ENCODE results near the gene SLC13A5. TPM values are rescaled to one million over a fixed set of nuclear protein-coding genes. Genes with fewer than 3 reads are reported as not detected.

The SLC13A5 gene
- total and polyA plus RNA-seq, 10 of the 15 experiments (the other 5 are each of a cell fraction or from before 2014, with no cell fraction given): 0.23 TPM; not detected in 9

DNA sequence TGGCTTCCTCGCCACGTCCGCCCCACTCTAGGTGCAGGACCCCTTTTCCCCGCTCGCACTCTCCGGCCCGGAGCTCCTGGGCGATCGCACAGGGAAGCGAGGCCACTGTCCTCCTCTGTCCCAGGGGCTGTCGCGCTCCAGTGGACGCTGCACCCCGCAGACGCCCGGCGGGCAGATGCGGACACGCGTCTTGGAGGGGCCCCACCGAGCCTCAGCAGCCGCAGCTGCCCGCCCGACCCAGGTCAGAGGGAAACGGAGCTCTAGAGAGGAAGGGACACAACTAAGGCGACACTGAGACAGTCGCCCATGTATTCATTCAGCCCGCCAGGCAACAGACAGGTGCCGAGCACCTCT is 726 bp upstream of the SLC13A5 start:
- H3K4me3 ChIP-seq: no peak overlapping the region
- BruUV-seq (replicated peaks): no TSS peak
- DNase-seq (ENCODE audit: low read depth, low spot score) (no peak), FAIRE-seq (no peak), ATAC-seq (no peak)
- 38% methylated on average over 19 of the region's 29 CpGs for WGBS (ENCODE audit: insufficient coverage, insufficient replicate concordance, low lambda C conversion rate, missing lambda C conversion rate)
- no peaks in the 10 kb centered on the region for H3K4me1 ChIP-seq (ENCODE audit: control insufficient read depth, insufficient read depth, low read length)
- in situ Hi-C loops (cut with MboI) (no loop called here), intact Hi-C loops (cut with micrococcal nuclease; ENCODE audit: unreplicated experiment) (no loop called here)
- H4K20me1 ChIP-seq (ENCODE audit: control insufficient read depth, insufficient read depth): no peaks in the 10 kb centered on the region
- no peak overlapping the region for H3K4me2 ChIP-seq (ENCODE audit: control insufficient read depth, insufficient read depth)
- TF ChIP-seq, protein P1, sequence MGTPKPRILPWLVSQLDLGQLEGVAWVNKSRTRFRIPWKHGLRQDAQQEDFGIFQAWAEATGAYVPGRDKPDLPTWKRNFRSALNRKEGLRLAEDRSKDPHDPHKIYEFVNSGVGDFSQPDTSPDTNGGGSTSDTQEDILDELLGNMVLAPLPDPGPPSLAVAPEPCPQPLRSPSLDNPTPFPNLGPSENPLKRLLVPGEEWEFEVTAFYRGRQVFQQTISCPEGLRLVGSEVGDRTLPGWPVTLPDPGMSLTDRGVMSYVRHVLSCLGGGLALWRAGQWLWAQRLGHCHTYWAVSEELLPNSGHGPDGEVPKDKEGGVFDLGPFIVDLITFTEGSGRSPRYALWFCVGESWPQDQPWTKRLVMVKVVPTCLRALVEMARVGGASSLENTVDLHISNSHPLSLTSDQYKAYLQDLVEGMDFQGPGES (IDR thresholded peaks at IDR 0.05): no peak
- no peak for TF ChIP-seq TBL1XR1 (IDR thresholded peaks at IDR 0.05; ENCODE audit: low read depth, low read length)
- TF ChIP-seq, protein P2, sequence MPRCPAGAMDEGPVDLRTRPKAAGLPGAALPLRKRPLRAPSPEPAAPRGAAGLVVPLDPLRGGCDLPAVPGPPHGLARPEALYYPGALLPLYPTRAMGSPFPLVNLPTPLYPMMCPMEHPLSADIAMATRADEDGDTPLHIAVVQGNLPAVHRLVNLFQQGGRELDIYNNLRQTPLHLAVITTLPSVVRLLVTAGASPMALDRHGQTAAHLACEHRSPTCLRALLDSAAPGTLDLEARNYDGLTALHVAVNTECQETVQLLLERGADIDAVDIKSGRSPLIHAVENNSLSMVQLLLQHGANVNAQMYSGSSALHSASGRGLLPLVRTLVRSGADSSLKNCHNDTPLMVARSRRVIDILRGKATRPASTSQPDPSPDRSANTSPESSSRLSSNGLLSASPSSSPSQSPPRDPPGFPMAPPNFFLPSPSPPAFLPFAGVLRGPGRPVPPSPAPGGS (IDR thresholded peaks at IDR 0.05; ENCODE audit: borderline replicate concordance, insufficient read depth, low read depth, low read length, poor library complexity, severe bottlenecking): no peak
- POLR2A ChIA-PET: no interaction called here
- H3K9me3 ChIP-seq (replicated peaks; ENCODE audit: control insufficient read depth, insufficient read depth, low read length): no peaks in the 10 kb centered on the region; the same call in 2 of the 3 replicates
- RAD21 ChIA-PET (ENCODE audit: unreplicated experiment): no interaction called here
- SMC1A ChIA-PET (ENCODE audit: uncharacterized antibody, unreplicated experiment): no interaction called here
- no peak overlapping the region for H3K9ac ChIP-seq (ENCODE audit: control insufficient read depth, insufficient read depth, low read length)
- H3K27me3 ChIP-seq (replicated peaks in 1 of 2; ENCODE audit: control insufficient read depth in 2 of 2, insufficient read depth in 2 of 2, low read length in 1 of 2): peaks cover 4 to 8% of the 10 kb centered on the region in 2 experiments; a peak in 3 of 4 replicates
- H2AFZ ChIP-seq (ENCODE audit: control insufficient read depth, low read depth, low read length): no peak overlapping the region
- H3K79me2 ChIP-seq (ENCODE audit: control insufficient read depth, insufficient read depth, low read length): no peaks in the 10 kb centered on the region
- no peak overlapping the region for H3K27ac ChIP-seq (ENCODE audit: control insufficient read depth, insufficient read depth)
- CTCF ChIA-PET: interaction anchor here (1.2 kb wide), 1 partner anchor 241 kb away, joined by 3 read pairs; no protein-coding TSS in a partner anchor
- no peaks in the 10 kb centered on the region for H3K36me3 ChIP-seq (ENCODE audit: control insufficient read depth in 2 of 2, insufficient read depth in 2 of 2, low read length in 1 of 2)

- ChIA-PET CTCF (no interaction called here), RAD21 (ENCODE audit: unreplicated experiment) (no interaction called here), POLR2A (no interaction called here), SMC1A (ENCODE audit: uncharacterized antibody, unreplicated experiment) (no interaction called here)
- in situ Hi-C loops (cut with MboI) (no loop called here), intact Hi-C loops (cut with micrococcal nuclease; ENCODE audit: unreplicated experiment) (no loop called here)
- no peak overlapping the region for H3K4me3 ChIP-seq
- no peak overlapping the region for H3K4me2 ChIP-seq (ENCODE audit: control insufficient read depth, insufficient read depth)
- no peak overlapping the region for H3K27ac ChIP-seq (ENCODE audit: control insufficient read depth, insufficient read depth)
- WGBS (ENCODE audit: insufficient coverage, insufficient replicate concordance, low lambda C conversion rate, missing lambda C conversion rate): 6% methylated on average over 14 of the region's 14 CpGs
- FAIRE-seq (no peak), ATAC-seq (no peak), DNase-seq (ENCODE audit: low read depth, low spot score) (no peak)
- no TSS peak for BruUV-seq (replicated peaks)
- TF ChIP-seq HDAC6 (IDR thresholded peaks at IDR 0.05; ENCODE audit: unreplicated experiment) (peak; percentile 38), USF1 (IDR thresholded peaks at IDR 0.05; ENCODE audit: borderline replicate concordance, extremely low read length, insufficient read depth, low read depth, low read length) (no peak)
- H3K79me2 ChIP-seq (ENCODE audit: control insufficient read depth, insufficient read depth, low read length): no peaks in the 10 kb centered on the region
- H4K20me1 ChIP-seq (ENCODE audit: control insufficient read depth, insufficient read depth): no peaks in the 10 kb centered on the region
- H3K36me3 ChIP-seq (ENCODE audit: control insufficient read depth in 2 of 2, insufficient read depth in 2 of 2, low read length in 1 of 2): no peaks in the 10 kb centered on the region
- H3K9ac ChIP-seq (ENCODE audit: control insufficient read depth, insufficient read depth, low read length): no peak overlapping the region
- no peaks in the 10 kb centered on the region; the same call in 2 of the 3 replicates for H3K9me3 ChIP-seq (replicated peaks; ENCODE audit: control insufficient read depth, insufficient read depth, low read length)
- peaks cover 4 to 8% of the 10 kb centered on the region in 2 experiments; a peak in 3 of 4 replicates for H3K27me3 ChIP-seq (replicated peaks in 1 of 2; ENCODE audit: control insufficient read depth in 2 of 2, insufficient read depth in 2 of 2, low read length in 1 of 2)
- H2AFZ ChIP-seq (ENCODE audit: control insufficient read depth, low read depth, low read length): no peak overlapping the region
- H3K4me1 ChIP-seq (ENCODE audit: control insufficient read depth, insufficient read depth, low read length): no peaks in the 10 kb centered on the region
These were observed 377 bp downstream of the SLC13A5 start for GRCh38 chr17:6712854-6713129.
